ENCODE measurements around the gene ARAP3.
"Not testable (repeated sequence)": the region's sequence is repeated elsewhere in the genome, so short reads cannot be mapped to it uniquely, and the experiment has no call there.

Gene ARAP3

DNA sequence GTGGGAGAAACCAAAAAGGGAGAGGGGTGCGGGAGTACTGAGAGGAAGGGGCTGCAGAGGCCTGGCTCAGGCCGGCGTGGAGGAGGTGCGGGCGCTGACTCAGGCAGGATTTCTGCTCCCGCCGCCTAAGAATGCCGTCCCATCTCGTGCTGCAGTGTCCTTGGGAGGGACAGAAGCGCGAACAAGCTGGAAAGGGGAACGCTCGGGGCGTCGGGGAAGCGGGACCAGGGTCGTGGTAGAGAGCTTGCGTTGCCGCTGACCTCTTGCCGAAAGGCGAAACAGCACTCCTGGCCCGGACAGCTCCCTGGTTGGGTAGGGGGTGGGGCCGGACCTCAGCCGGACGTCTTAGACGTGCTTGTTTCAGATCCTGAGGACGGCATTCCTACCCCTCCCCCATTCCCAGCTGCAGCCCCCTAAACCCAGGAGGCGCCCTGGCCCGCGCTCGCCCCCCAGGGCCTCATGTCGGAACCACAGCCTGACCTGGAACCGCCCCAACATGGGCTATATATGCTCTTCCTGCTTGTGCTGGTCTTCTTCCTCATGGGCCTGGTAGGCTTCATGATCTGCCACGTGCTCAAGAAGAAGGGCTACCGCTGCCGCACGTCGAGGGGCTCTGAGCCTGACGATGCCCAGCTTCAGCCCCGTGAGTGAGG, 44.1 kb downstream of the ARAP3 start:
- no peak for DNase-seq

DNA sequence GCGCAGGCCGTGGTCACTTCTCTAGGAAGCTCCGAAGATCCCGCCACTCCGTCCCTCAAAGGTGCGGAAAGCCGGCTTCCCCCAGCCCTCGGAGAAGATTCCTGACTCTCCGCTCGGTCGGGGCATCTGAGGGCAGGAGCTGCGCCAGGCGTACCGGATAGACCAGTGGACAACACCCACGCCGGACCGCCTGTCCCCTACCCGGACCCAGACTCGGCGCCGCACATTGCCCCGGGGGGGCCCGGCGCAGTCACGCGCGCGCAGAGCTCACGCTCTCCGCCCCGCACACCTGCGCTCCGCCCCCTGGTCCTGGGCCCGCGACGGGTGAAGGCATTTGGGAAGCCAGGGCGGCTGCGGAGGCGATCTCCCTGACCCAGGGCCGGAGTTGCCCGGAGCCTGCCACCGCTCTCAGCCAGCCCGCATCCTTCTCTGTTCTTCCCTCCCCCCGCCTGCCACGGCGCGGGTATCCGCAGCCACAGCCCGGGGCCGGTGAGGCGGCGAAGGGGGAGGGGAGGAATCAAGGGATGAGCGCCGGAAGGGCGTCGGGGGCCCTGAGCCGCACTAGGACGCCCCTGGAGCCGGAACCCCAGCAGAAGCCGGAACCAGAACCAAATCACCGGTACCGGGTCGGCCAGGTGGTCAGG, 44.8 kb downstream of the ARAP3 start:
- no peak for DNase-seq

- peak; percentile 64 for DNase-seq
Measured at GRCh38 chr5:141636413-141637122, 45.5 kb downstream of the ARAP3 start, which contains the start of the genes HDAC3 and RELL2. TSS of gene HDAC3 (minus strand) at chr5:141636849. CDS start at chr5:141636790, 59 bp downstream. TSS of gene RELL2 (plus strand) at chr5:141636997. CDS start at chr5:141638226, 1,229 bp downstream.

DNA sequence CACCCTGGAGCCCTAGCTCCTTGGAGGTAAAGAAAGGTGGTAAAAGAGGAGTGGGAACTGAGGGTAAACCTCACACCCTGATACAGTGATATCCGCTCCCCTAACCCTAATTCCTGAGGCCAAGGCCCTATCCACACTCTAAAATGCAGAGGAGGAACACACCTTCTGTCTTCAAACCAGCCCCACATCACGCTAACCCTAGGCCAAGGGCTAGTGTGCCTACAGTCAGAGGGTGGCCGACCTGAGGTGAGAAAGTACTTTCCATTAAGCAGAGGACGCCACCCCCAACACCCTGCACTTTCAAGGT, 46.0 kb downstream of the ARAP3 start:
- DNase-seq = no peak

GRCh38 chr5:141635646-141636045, 46.4 kb downstream of the ARAP3 start:
- DNase-seq = no peak

DNA sequence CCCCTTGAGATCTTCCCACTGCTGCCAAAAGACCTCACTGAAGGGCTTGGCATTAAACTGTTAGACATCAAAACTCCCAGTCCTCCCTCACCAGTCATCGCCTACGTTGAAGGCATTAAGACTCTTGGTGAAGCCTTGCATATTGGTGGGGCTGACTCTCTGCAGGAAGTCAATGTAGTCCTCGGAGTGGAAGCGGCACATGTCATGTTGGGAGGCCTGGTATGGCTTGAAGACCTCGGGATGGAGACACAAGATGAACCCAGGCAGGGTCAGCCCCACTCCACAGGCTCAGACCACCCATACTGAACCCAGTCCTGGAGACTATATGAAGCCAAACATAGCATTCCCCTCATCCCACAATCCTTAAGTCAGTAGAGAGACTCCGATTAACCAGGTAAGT, 47.3 kb downstream of the ARAP3 start:
- DNase-seq = no peak

DNA sequence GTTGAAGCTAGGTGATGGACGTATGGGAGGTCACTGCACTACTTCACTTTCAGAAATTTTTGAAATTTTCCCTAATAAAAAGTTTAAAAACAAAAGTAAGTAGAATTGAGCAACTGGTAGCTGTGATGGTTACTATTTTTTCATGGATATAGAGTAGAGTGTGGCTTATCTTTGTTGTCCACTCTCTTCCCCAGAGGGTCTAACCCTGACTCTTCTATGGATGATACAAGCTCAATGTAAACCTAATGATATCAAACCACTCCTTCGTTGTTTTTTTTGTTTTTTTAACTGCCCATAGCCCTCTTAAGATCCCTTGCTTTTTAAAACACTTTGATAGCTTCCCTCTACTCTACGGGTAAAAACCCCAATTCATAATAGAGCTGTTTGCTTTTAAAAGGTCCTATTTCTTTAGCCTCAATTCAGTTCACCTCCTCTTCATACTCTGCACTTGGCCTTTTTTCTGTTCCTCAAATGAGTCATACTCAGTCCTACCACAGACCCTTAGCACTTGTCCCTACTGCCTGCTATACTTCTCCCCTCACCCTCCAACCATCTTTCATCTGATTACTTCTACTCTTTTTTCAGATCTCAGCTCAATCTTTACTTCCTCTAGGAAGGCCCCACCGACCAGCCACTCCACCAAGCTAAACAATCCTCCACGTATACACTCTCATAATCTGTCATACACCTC, 48.0 kb downstream of the ARAP3 start:
- no peak for DNase-seq

DNA sequence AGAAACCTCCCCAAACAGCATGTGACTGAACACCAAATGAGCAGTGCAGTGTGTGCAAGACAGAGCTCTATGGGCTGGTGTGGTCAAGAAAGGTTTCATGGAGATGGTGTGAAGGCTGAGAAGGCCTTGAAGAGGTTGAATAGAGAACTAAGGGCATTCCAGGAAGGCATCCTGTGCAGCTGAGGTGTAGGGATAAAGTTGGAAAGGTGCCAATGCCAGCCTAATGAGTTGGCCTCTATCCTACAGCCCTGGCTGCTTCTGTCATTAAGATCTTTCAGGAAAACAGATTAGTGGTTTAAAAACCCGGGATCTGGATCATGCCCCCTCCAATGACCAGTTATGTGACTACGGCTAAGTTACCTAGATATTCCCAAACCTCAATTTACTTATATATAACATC, 49.4 kb downstream of the ARAP3 start:
- no peak for DNase-seq

DNA sequence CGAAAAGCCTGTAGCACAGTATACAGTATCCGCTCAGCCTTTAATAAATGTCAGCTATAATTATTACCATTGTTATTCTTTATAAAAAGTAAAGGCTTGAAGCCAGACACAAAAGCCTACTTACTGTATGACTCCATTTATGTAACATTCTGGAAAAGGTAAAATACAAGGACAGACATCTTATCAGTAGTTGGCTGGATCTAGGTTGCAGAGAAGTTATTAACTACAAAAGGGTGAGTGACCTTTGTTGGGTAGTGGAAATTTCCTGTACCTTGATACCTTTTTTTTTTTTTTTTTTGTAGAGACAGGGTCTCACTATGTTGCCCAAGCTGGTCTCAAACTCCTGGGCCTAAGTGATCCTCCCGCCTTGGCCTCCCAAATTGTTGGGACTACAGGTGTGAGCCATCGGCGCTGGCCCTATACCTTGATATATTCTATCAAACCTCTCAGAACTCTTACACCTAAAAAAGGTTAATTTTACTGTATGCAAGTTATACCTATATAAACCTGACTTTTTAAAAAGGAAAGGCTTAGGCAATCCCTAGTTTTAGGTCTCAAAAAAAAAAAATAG, 51.4 kb downstream of the ARAP3 start:
- no peak for DNase-seq

GRCh38 chr5:141628175-141628788, 53.7 kb downstream of the ARAP3 start:
- no peak for DNase-seq

DNA sequence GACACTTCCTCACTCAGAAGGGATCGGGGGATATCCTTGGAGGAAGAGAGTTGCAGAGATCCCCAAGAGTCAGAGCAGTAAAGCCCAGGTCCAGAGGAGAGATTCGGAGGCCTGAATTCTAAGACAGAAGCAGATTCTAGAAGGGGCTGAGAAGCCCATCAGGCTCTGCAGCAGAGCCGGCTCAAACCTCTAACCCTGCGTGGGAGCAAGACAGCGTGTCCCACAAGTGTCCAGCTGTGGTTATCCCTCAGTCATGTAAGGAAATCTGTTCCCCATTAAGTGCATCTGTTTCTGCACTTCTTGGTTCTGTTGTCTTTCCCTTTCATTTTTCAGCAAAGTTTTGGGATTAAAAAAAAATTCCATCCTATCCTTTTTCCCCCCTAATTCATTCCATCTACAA, 58.4 kb downstream of the ARAP3 start:
- DNase-seq = no peak

DNA sequence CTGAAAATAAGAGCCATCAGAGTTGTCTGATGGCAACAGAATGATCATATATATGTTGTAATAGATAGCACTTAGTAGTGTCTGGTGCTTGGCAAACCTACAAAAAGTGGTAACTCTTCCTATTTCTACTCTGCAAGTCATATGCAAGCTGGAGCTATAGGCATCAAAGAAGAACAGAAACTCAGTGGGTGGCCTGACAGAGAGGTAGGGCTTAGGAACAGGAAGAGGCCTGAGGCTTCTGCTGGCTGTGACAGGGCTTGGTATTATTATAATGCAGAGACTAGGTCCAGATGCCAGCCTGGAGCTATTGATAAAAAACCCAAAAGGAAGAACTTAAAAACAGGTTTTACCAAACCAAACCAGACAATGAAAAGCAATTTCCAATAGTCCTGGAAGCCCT, 58.8 kb downstream of the ARAP3 start:
- no peak for DNase-seq

DNA sequence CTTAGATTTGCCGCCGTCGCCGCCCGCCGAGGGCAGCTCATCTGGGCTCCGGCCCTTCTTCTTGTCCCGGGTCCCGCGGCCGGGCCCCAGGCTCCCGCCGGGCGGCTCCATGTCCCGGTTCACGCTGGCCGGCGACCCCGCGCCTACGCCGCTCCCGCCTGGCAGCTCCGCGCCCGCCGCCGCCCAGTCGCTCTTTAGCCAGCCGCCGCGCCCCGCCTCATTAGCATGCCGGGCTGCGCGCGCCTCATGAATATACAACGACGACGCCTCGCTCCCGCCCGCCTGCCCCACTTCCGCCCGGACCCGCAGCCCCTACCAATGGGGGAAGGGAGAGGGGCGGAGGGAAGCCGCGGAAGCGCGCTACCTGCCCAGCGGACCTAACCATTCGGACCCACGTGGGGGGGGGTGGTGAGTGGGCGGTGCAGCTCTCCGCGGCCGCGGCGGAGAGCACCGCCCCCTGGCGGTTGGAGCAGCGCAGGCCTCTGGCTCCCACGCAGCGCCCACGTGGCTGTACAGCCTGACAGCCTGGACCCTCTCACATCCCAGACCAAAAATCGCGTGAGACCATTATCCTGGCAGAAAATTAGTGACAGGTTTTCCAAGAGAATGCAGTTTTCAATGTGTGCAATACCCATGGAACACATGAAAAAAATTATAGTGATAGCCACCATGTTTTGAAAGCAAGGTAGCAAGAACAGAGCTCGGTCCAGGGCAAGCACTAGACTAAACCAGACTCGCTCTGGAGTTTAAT, 63.1 kb downstream of the ARAP3 start, which contains the start of gene DIAPH1:
TSS of gene DIAPH1 (minus strand) at position 197 of the 751 bp plus-strand sequence. CDS start at position 111, 86 bp downstream.
- DNase-seq = peak; percentile 91

GRCh38 chr5:141618030-141618803, 63.8 kb downstream of the ARAP3 start:
- DNase-seq = no peak

GRCh38 chr5:141617682-141618029, 64.4 kb downstream of the ARAP3 start:
- no peak for DNase-seq

DNA sequence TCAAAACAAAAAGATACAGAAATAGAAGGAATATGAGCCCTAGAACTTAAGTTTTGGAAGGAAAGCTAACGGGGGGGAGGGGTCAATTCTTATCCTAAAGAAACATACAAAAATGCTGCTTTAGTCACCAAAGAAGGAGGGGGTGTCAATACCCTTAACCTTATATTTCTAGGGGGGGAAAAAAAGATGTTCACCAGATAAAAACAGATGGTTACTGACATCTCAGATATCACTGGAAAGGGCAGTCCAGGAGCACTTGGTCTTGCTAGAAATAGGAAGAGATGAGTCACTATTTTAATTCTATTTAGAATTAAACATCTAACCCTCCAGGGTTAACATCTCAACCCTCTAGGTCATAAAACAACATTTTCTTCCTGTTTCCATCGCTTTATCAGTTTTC, 64.9 kb downstream of the ARAP3 start:
- DNase-seq = no peak

DNA sequence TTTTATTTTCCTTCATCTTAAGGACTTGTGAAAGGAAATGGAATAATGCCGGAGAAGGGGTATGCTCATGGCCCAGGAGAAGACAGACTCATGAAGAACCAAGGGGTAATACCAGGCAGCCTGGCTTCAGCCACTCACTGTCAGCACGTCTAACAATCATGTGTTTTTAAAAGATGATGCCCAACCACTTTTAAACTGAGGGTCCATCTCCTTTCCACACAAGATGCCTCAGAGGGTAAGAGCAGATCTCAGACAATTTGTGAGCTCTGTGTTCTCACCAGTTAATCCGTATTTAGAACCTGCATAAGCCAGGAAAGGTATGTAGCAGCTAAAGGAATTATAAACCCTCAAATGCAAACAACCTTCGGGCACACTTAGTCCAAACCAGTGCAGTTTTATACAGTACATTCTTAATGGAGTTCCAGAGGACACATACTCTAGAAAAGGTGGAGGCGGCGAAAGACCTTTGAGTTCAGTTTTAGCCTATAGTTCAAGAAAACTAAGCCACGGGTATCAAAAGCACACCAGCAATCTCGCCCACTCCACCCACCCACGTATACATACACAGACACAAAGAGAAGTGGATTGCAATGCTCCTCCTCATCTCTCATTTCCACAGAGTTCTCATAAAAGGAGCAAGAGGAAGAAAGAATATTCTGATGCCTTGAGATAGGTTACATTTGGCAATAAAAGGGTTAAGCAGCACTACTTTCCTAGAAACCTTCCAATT, 65.9 kb downstream of the ARAP3 start:
- no peak for DNase-seq

DNA sequence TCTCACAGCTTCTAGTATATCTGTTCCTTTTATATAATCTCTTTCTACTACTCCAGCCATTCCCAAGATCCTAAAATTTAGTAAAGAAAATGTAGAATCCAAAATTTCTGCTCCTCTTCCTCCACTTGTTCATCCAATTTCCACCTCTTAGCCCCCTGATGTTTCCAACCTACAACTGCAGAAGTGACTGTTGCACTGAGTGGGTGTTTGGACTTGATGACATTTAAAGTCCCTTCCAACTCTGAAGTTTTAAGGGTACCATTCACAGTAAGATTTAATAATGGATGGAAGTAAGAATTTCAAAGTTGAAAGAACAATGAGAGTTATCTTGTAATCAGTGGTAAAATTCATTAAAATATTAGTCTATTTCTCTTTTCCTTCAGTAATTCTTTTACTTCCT, 68.7 kb downstream of the ARAP3 start:
- DNase-seq = no peak

- no peak for DNase-seq
Measured at GRCh38 chr5:141611289-141611688, 70.7 kb downstream of the ARAP3 start.

- not testable (repeated sequence) for DNase-seq
Measured at GRCh38 chr5:141609921-141610320, 72.1 kb downstream of the ARAP3 start.

DNA sequence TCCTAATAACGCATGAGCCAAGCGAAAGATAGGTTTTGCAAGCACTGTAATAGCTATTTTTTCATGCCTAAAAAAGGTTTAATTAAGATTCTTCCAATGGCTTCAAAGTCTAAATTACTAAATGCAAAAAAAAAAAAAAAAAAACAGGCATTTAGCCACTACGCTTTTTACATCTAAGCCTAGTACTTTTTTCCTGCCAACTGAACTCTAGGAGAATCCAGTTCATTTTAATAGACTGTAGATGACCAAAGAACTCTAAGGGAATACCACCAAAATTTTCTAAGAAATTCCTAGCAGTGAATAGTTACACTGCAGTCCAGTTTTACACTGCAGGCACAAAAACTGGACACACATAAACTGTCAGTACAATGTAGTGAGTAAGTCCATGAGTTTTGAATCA, 73.0 kb downstream of the ARAP3 start:
- no peak for DNase-seq

Measured in NCI-H1092 (cell line).